Stimulated activated CD4-positive, alpha-beta T cell treated with anti-CD3 and anti-CD28 coated beads, Interleukin-1b, Interleukin-23, amount 100 ng/mL, for 48 hours (primary cell): Measurements from ENCODE around the gene CD151.

Experiments
- DNase-seq: peaks from one replicate; pipeline ENCODE4 v3.0.0-alpha.2; 2020

CD151 gene

DNA sequence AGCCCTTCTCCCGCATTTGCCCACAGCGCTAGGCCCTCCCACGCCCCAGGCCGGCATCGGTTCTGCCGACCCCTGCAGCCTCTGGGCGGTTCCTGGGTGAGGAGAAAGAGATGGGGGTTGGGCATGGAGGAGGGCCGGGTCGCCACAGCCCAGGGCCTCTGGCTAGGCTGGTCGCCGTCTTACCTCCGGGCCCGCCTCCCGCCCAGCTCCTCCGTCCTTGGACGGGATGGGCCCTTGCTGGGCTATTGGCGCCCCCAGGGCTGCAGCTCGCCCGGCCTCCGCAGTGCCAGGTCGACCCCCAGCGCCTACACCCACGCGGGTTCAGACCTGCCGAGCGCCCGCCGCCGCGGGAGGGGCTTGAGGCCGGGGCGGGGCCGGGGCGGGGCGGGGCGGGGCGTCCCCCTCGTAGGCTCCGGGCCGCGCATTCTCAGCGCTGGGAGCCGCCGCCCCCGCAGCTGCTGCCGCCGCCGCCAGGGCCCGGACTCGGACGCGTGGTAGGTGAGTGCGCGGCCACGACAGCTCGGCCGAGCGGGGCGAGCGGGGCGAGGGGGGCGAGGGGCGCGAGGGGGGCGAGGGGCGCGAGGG lies at the start of gene CD151:
CD151 (plus strand) TSS at position 424 of the 585 bp plus-strand sequence. CDS start 3,118 bp downstream, outside the sequence.
- peak; percentile 43 for DNase-seq

DNA sequence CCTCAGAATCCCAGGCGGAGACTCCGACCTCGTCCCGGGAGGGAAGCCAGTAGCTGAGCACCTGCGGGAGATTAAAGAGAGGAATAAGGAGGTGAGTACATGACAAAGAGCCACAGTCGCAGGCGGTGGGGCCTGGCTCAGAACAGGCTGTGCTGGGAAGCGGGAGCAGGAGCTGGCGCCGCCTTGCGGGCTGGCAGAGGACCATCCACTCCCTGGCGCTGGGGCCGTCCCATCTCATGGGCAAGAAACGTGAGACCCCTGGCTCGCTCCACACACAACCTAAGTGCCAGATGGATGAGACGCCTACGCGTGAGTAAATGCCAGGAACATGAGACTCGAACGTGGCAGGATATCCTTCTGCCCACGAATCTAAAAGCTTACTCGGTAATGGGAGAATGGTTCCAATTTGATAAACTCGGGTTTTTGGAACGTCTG lies 49.2 kb upstream of the CD151 start:
- no peak for DNase-seq

DNA sequence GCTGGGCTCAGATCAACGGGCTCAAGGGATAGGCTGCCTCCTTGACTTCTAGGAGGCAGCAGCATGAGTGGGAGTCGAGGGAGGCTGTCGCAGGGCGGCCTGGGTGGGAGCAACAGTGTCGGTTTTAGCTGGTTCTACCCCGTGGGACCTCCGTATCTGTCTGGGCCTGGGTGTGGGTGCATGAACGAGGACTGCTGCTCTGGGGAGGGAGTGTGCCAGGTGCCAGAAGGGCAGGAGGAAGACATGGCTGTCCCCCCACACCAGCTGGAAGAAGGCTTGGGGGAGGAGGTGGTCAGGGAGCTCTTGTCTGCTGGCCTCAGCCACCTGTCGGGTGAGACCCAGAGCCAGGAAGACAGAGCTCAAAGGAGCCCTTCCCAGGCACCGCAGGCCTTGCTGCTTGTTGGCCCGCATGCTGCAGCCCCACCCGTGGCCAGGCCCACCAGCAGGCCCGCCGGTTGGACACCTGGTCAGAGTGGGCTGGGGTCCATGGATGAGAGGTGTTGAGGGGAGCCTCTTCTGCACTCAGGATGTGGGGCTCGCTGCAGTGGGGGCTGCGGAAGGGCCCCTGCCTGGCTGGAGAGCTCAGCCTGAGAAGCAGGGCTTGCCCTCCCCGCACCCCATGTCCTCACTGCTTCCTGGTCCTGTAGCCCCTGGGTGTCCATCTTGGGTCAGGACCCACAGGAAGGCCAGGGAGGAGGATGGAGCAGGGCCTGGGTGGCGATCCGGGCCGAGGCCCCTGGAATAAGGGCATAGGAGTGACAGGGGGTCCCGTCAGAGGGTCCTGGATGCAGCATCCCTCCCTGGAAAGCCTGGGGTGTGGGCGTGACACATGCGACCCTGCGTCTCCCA lies 46.3 kb upstream of the CD151 start:
- DNase-seq: no peak

DNA sequence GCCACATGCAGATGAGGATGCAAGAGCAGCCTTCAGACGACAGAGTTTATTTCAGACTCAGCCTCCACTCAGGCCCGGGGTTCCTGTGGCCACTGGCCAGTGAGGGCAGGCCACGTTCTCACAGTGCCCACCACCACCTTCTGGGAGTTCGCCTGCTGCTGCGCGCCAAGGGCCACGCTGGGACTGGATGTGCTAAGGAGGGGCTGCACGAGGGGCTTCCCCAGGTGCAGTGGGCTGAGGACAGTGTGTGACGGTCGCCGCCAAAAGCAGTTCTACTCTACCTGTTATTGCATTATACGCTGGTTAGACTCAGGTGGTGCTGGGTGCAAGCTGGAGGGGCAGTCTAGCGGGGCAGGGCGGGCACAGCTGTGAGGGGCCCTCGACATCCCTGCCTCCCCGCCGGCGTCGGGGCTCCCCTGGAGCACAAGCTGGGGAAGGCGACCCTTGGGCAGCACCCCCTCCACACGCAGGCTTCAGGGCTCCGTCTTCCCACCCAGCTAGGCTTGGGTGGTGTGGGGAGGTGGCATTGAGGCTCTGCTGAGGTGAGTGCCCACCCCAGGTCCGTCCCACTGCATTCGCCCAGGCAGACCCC lies 45.6 kb upstream of the CD151 start:
- no peak for DNase-seq

GRCh38 chr11:788009-788640 lies 44.6 kb upstream of the CD151 start:
- DNase-seq: no peak

- DNase-seq: no peak
These were observed 43.5 kb upstream of the CD151 start for GRCh38 chr11:788953-789940.

GRCh38 chr11:789943-790342 lies 42.8 kb upstream of the CD151 start, which contains the start of gene CEND1:
TSS of gene CEND1 (minus strand) at chr11:790090. CDS start at chr11:788576, 1,514 bp downstream.
- peak; percentile 52 for DNase-seq

DNA sequence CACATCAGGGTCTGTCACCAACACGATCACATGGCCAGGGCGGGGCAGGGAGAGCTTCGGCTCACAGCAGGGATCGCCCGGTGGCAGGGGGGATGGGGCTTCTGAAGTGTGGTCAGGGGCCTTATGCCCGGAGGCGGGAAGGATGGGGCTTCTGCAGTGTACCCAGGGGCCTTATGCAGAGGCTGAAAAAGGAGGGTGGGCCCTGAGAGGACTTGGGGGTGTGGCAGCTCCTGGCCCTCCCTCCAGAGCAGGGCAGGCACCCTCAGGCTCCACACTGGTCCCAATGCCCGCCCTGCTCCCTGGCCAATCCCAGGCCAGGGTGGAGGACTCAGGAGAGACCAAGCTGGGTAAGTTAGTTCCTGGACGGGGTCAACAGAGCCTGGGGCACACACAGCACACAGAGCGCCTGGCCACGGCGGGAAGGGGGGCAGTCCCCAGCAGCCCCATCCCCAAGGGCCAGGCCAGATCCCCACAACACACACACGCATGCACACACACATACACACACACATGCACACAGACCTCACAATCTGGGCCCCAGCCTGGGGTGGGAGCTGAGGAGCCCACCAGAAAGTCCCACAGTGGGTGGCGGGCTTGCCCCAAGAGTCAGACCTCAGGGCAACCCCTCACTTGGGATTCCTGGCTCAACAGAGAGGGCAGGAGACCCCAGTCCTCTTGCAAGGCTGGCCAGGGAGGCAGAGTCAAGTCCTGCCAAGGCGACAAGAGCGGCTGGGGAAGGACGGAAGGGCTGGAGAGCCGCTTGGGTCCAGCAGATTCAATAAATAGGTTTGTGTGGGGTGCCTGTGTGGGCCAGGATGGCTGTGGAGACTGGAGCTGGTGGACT lies 41.8 kb upstream of the CD151 start:
- no peak for DNase-seq

DNA sequence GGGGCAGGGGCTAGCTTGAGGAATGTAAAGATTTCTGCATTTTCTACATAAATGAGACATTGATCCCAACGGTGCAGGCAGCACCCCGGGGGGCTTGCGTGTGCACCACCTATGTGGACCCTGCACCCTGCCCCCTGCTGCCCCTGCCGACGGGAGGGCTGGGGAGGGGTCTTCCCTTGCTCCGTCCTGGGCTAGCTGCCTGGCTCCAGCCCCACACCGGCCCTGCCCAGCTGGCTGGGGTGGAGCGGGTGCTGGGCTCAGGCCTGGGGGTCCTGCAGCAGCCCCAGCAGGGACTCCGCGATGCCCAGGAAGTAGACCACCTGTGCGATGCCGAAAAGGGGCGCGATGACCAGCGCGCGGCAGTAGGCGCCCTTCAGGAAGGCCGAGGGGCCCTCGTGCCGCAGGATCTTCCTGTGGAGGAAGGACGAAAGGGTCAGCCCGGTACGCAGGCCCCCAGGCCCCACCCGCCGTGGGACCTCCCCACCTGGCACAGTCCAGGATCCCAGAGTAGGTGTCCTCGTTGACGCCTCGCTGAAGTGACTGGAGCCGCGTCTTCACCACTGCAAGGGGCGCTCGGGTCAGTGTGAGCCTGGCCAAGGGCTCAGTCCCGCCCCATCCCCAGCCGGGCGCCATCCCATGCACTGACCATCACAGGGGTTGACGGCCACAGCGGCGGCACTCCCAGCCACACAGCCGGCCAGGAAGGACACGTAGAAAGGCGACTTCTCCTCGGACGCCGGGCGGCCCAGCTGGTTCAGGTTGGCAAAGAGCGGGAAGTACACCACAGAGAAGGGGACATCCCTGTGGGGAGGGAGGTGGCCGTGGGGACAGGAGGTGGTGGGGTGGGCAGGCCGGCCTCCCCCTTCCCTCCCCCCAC lies 40.9 kb upstream of the CD151 start:
- DNase-seq: no peak

DNA sequence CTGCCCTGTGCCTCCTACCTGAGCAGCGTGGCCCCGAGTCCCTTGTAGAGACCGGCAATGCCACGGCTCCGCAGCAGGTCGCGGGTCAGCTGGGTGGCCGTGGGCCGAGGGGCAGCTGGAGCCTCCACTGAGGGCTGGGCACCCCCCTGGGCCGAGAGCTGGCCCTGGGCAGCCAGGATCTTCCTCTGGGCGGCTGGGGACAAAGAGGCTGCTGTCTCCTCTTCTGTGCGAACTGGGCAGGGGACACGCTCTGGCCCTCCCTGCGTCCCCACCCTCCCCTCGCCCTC lies 40.3 kb upstream of the CD151 start:
- DNase-seq: no peak

- DNase-seq: no peak
These were observed 39.9 kb upstream of the CD151 start for GRCh38 chr11:792873-793272.

DNA sequence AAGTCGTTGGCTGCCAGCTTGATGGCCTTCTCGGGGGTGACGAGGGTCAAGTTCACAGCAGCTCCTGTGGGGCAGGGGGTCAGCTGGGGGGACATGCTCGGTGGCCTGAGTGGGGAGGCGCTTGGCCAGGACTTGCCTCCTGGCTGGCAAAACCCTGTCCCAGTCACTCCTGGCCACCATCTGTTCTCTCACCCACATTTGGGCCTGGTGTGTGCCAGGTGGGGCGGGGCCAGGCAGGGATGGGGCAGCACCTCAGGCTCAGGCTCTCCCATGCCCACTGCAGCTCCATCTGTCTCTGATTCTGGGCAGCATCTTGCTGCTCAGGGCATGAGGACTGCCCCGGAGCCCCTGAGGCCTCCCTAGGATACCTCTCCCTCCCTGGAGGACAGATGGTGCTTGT lies 39.2 kb upstream of the CD151 start:
- no peak for DNase-seq

DNA sequence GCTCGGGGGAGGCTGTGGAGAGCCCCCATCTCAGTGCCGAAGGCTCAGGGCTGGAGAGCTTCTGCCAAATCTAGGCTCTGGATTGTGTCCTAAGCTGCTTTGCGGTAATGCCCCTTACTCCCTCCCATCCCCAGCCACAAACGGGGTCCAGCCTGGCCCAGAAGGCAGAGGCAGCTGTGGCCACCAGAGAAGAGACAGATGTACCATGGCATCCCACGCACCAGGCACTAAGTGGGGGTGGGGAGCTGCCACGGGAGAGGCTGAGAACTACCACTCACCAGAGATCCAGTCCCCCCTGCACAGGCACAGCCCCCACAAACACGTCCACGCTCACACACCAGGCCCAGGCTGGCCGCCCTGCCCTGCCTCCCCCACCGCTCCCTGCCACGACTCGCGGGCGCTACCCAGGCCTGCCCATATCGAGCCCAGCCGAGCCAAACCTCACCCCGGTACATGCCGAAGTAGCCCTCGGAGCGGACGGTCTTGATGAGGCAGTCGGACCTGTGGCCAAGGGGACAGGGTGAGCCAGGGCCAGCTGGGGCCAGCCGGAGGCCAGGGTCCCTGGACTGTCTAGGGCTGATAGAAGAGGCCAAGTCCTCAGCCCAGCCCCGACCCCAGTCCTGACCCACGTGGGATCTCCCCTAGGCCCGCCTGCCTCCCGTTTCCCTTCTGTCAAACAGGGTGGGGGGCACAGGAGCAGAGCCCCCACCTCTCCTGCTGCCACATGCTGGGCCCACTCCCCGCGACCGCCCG lies 38.6 kb upstream of the CD151 start:
- DNase-seq: no peak

- DNase-seq: no peak
These were observed 37.8 kb upstream of the CD151 start for GRCh38 chr11:794766-795633.

DNA sequence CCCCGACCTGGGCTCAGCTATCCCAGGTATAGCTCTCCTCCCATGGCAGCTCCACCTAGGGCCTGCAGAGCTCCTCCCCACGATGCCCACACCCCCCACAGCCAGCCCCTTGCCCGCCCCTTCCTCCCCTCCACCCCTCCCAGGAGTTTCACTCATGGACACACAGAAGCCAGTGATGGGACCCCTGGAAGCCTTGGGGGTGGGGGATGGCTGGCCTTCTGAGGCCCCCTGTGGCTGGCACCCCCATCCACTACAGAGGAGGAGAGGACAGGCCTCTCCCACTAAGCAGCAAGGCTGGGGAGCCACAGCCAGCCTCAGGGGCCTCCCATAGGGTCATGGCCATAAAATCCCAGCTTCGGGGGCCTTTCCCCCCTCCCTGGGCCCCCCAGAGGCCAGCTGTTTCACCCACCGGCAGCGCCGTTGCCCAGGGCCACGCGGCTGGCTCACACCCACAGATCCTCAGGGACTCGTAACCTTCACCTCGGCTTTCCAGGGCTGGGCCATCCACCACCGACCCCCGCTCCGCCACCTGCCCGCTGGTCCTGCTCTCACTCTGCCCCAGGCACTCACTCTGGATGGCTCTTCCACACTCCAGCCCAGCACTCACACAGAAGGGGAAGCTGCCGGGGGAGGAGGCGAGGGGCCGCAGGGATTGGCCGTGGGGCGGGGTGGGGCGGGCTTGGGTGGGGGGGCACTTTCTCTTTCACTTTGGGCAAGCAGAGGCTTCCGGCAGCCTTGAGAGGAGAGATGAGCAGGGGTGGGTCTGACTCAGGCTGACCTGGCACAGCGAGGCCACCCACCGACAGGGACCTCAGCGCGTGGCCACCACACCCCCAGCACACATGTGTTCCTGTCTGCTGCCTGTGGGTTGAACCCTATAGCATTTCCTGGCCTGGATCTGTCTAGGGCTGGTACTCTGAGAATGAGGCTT lies 36.9 kb upstream of the CD151 start:
- DNase-seq: peak; percentile 92

GRCh38 chr11:796565-797295 lies 36.0 kb upstream of the CD151 start:
- DNase-seq: no peak
